NT2/D1 (cell line): Measurements from ENCODE around the gene AFF1.

Source experiments
- YY1 ChIP-seq: IDR thresholded peaks from 2 replicates; pipeline ENCODE4 v1.6.1; 2011; ENCODE audit not compliant: insufficient read length, insufficient read depth
- ZNF274 ChIP-seq: IDR thresholded peaks from 2 replicates; pipeline ENCODE4 v1.6.1; 2011; ENCODE audit warnings: mild to moderate bottlenecking, low read depth, low read length

DNA sequence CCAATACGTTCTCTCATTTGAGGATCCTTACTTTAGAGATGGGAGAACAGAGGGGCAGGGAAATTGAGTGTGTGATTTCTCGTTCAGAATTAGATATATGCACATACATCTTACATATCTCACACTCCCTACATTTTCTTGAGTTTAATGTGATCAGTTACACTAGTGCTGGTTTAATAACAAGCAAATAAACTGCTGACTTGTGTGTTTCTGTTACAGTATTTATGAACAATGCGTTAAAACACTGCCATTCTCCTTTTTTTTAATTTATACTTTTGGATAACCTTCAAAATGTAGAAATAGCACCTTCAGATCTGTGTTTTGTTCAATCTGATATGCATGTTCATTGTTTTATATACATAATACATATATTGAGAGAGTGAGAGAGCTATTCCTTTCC lies 155.5 kb downstream of the AFF1 start:
- TF ChIP-seq ZNF274 (no peak), YY1 (no peak)
